ENCODE data around the gene MFSD11. TPM values are rescaled to one million over a fixed set of nuclear protein-coding genes. Genes with fewer than 3 reads are reported as not detected.
A peak's percentile ranks its signal among the peaks of the same experiment; 100 is the strongest.

Gene MFSD11
- polyA plus RNA-seq, 3 donors = 19.8 to 24.8 (median 23.8) TPM

- intact Hi-C loops (cut with micrococcal nuclease) = loop anchor here in 1 of 2 donors (2.0 to 10.0 kb wide), 2 partner anchors 40 to 210 kb away; partner anchors contain the start of gene RHBDF2
- WGBS (ENCODE audit: insufficient coverage) = 0% methylated on average over 1 of the region's 4 CpGs
- Histone ChIP-seq H3K79me2 (ENCODE audit: insufficient read depth, low read length) (peaks cover 3% of the 10 kb centered on the region), H3K4me2 (replicated peaks; ENCODE audit: extremely low read depth, low read length, poor library complexity, severe bottlenecking) (peak overlapping the region; percentile 40), H3K27ac (ENCODE audit: low read depth in 1 of 2, low read length in 2 of 2) (peak overlapping the region; percentile 88 to 90), H3K27me3 (ENCODE audit: control insufficient read depth in 2 of 2, insufficient read depth in 2 of 2, low read length in 2 of 2) (peaks cover 8 to 9% of the 10 kb centered on the region in 2 donors), H3K9me3 (replicated peaks in 1 of 2; ENCODE audit: control insufficient read depth in 1 of 2, insufficient read depth in 1 of 2, low read length in 2 of 2) (no peaks in the 10 kb centered on the region), H3K4me3 (replicated peaks in 1 of 3; ENCODE audit: low read depth in 2 of 3, low read length in 3 of 3) (peak overlapping the region in 1 of 3 experiments; percentile 45), H3K36me3 (replicated peaks in 1 of 2; ENCODE audit: control insufficient read depth in 1 of 2, insufficient read depth in 2 of 2, low read length in 2 of 2) (peaks cover 47 to 68% of the 10 kb centered on the region in 2 donors), H3K9ac (ENCODE audit: insufficient read depth, low read length, poor library complexity, severe bottlenecking) (peak overlapping the region; percentile 30), H4K20me1 (ENCODE audit: insufficient read depth, low read length) (peaks cover 56% of the 10 kb centered on the region), H2AFZ (ENCODE audit: insufficient read depth, low read depth, low read length, poor library complexity, severe bottlenecking) (no peak overlapping the region), H3K4me1 (ENCODE audit: control insufficient read depth in 1 of 2, insufficient read depth in 2 of 2, low read length in 2 of 2) (peaks cover 40% of the 10 kb centered on the region in 2 donors)
- H3K9me3 Mint-ChIP-seq = peaks cover 0 to 4% (median 0%) of the 10 kb centered on the region in 7 donors
- H3K27me3 Mint-ChIP-seq (ENCODE audit: low read depth in 3 of 3) = peaks cover 10 to 17% (median 11%) of the 10 kb centered on the region in 3 donors
- H3K27ac Mint-ChIP-seq = peak overlapping the region; percentile 94 to 98 (median 96)
- DNase-seq = peak; percentile 50 to 73 (median 68)
- peak; percentile 98 for TF ChIP-seq CTCF (IDR thresholded peaks at IDR 0.05)
- peaks cover 36% of the 10 kb centered on the region for H3K4me1 Mint-ChIP-seq
- peaks cover 53 to 69% of the 10 kb centered on the region in 2 donors for H3K36me3 Mint-ChIP-seq
- peak overlapping the region; percentile 61 to 78 for H3K4me3 Mint-ChIP-seq
Measured at GRCh38 chr17:76714822-76715495, 23.0 kb upstream of the MFSD11 start.

GRCh38 chr17:76715496-76715830 is 22.5 kb upstream of the MFSD11 start:
- intact Hi-C loops (cut with micrococcal nuclease) = loop anchor here in 1 of 2 donors (2.0 to 10.0 kb wide), 2 partner anchors 41 to 211 kb away; partner anchors contain the start of gene RHBDF2
- peaks cover 52 to 73% of the 10 kb centered on the region in 2 donors for H3K36me3 ChIP-seq (replicated peaks in 1 of 2; ENCODE audit: control insufficient read depth in 1 of 2, insufficient read depth in 2 of 2, low read length in 2 of 2)
- Mint-ChIP-seq H3K4me3 (peak overlapping the region in 1 of 2 donors; percentile 39), H3K27ac (peak overlapping the region; percentile 94 to 98 (median 96)), H3K9me3 (peaks cover 0 to 2% (median 0%) of the 10 kb centered on the region in 7 donors), H3K36me3 (peaks cover 57 to 74% of the 10 kb centered on the region in 2 donors), H3K4me1 (peaks cover 34% of the 10 kb centered on the region), H3K27me3 (ENCODE audit: low read depth in 3 of 3) (peaks cover 7 to 14% (median 9%) of the 10 kb centered on the region in 3 donors)
- peak overlapping the region; percentile 40 for H3K4me2 ChIP-seq (replicated peaks; ENCODE audit: extremely low read depth, low read length, poor library complexity, severe bottlenecking)
- peaks cover 35 to 37% of the 10 kb centered on the region in 2 donors for H3K4me1 ChIP-seq (ENCODE audit: control insufficient read depth in 1 of 2, insufficient read depth in 2 of 2, low read length in 2 of 2)
- no peak for TF ChIP-seq CTCF (IDR thresholded peaks at IDR 0.05)
- H4K20me1 ChIP-seq (ENCODE audit: insufficient read depth, low read length) = peaks cover 61% of the 10 kb centered on the region
- peaks cover 6% of the 10 kb centered on the region in 2 donors for H3K27me3 ChIP-seq (ENCODE audit: control insufficient read depth in 2 of 2, insufficient read depth in 2 of 2, low read length in 2 of 2)
- H2AFZ ChIP-seq (ENCODE audit: insufficient read depth, low read depth, low read length, poor library complexity, severe bottlenecking) = no peak overlapping the region
- H3K9me3 ChIP-seq (replicated peaks in 1 of 2; ENCODE audit: control insufficient read depth in 1 of 2, insufficient read depth in 1 of 2, low read length in 2 of 2) = no peaks in the 10 kb centered on the region
- peaks cover 3% of the 10 kb centered on the region for H3K79me2 ChIP-seq (ENCODE audit: insufficient read depth, low read length)
- WGBS (ENCODE audit: insufficient coverage) = no CpG with 5 or more reads among the region's 2 CpGs
- H3K27ac ChIP-seq (ENCODE audit: low read depth in 1 of 2, low read length in 2 of 2) = peak overlapping the region; percentile 88 to 90
- DNase-seq = no peak
- peak overlapping the region in 1 of 3 experiments; percentile 45 for H3K4me3 ChIP-seq (replicated peaks in 1 of 3; ENCODE audit: low read depth in 2 of 3, low read length in 3 of 3)
- H3K9ac ChIP-seq (ENCODE audit: insufficient read depth, low read length, poor library complexity, severe bottlenecking) = peak overlapping the region; percentile 30
